GM19043 (cell line): ENCODE measurements around the gene STIP1.

Experiments used
- ATAC-seq: cut with Tn5 transposase; IDR thresholded peaks from one replicate; pipeline ENCODE4 v1.9.1; 2021; ENCODE audit warnings: low read depth; ENCODE audit not compliant: unreplicated experiment

STIP1 gene

DNA sequence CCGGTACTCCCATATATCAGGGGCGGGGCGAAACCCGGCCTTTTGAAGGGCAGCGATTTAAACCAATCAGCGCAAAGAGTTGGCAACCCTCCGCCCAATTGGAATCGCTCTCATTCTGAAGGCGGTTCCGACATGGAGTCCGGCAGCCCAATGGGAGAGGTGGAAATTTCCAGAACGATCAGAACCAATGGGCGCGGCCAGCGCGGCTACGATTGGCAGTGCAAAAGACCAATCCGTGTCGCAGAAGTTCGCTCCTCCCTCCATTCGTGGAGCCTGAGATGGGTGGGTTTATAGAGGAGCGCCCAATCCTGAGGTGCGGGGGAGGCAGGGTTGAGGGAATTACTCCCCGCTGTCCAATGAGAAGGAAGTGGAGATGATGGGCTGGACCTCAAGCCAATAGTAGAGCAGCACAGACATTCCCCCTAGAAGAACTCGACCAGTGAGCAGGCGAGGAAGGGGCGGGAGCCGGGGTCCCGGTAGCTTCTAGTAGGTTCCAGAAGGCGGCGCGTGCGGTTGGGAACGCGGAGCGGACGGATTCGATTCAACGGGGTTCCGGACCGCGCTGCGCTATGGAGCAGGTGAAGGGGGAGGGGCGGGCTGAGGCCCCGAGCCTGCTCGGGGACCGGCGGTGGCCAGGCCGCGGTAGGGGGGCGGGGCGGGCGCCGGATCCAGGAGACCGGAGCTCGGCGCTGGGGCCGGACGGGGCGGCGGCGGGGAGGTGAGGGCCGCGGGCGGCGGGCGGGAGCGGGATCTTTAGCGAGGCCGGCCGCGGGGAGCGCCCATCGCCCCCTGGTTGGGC, at the start of gene STIP1:
STIP1 (plus strand) TSS at position 479 of the 799 bp plus-strand sequence; CDS start at position 570, 91 bp downstream.
- ATAC-seq = peak; percentile 86

DNA sequence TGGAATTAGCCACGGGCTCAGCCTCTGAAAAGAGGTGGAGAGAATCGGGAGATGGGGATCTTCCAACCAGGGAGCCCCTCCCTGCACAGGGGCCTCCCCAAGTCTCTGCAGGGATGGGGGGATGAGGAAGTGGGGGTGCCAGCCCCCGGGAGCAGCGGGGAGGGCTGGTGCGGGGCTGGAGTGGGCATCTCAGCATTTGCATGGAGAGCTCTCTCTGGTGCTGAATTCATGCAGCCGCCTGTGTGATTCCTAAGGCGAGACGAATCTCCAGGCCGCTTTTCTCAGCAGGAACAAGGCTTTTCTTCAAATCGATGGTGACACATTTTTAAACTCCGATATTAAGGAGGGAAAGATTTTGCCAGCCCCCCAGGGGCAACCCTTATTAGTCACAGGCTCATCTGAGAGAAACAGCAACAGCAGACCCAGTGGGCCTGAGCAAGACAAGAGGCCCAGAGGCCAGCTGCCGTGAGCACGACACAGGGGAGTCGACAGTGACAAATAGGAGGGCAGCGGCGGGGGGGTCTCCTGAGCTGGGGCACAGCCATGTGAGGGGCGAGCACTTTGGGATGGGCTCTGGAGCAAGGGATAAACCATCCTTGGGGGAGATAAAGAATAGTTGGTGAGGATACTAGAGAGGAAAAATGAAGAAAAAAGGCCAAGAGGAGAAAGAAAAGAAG, 49.1 kb upstream of the STIP1 start:
- no peak for ATAC-seq

DNA sequence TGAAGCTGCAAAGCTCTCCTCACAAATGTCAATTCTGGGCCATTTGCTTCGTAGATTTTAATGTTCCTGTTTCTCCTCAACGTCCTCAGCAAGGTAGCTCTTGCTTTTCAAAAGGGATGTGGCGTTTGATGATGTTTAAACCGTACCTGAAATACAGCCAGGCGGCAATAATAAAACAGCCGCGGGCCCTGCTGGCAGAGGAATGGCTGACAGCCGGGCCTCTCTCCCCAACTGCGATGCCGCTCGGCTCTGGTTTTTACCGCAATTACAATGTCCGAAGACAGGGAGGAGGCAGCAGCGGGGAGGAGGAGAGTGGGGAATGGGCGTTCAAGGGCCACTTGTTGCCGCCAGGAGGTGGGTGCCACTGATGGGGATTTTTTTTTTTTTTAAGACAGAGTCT, 47.6 kb upstream of the STIP1 start:
- no peak for ATAC-seq

DNA sequence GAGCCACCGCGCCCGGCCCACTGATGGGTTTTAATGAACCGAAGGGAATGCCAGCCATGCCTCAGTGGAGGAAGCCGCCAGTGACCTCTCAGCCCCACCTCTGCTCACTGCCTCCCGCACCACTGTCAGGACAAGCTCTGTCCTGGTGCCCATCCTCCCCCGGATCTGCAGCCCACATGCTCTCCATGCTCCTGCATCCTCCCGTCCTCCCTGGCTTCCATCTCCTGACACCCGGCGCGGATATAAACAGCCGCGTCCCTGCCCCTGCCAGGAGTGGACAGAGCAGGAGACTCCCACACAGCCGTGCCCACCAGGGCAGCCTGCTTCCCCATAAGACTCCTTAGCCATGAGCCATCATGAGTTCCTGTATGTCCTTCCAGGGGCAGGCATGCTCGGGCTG, 46.9 kb upstream of the STIP1 start:
- ATAC-seq = no peak

DNA sequence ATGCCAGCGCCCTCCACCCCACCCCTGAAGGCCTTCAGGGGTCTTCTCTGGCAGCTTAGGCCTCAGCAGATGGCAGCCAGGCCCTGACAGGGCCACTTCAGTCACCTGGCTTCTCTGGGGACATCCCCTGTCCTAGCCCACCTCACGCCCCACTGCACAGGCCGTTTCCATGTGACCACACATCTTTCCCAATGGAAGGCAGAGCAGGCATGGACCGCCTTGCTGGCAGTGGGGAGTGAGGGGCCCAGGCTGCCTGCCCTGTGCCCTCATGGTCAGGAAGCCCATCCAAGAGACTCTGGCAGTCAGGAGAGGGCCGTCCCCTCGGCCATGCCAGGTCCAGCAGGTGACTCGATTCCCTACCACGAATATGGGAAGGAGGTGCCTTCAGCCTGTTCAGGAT, 45.9 kb upstream of the STIP1 start:
- ATAC-seq = no peak

DNA sequence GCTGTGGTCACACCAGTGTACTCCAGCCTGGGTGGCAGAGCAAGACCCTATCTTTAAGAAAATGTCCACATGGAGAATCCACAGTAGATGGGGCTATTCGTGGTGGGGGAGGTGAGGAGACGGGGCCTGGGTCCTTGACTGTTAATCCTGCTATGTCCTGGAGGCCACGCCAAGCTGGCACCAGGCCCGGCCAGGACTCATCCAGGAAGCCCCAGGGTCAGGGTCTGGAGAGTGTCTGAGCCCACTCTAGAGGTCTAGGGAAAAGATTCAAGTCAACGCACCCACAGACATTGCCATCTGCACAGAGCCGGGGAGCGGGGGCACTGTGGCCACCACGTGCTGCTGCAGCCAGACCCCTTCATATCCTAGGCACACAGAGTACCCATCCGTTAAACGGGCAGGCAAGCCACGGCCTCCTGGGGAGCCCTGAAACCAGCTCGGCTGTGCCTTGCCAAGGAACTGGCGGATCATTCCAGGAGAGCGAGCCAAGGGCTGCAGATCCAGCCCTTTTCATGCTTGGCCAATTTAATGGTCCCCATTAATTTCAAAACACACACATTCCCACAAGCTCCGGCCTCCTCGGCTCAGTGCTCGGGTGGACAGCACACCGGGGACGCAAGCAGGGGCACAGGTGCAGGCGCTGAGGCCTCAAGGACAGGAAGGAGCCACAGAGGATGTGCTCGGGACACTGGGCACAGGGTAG, 44.7 kb upstream of the STIP1 start:
- no peak for ATAC-seq

DNA sequence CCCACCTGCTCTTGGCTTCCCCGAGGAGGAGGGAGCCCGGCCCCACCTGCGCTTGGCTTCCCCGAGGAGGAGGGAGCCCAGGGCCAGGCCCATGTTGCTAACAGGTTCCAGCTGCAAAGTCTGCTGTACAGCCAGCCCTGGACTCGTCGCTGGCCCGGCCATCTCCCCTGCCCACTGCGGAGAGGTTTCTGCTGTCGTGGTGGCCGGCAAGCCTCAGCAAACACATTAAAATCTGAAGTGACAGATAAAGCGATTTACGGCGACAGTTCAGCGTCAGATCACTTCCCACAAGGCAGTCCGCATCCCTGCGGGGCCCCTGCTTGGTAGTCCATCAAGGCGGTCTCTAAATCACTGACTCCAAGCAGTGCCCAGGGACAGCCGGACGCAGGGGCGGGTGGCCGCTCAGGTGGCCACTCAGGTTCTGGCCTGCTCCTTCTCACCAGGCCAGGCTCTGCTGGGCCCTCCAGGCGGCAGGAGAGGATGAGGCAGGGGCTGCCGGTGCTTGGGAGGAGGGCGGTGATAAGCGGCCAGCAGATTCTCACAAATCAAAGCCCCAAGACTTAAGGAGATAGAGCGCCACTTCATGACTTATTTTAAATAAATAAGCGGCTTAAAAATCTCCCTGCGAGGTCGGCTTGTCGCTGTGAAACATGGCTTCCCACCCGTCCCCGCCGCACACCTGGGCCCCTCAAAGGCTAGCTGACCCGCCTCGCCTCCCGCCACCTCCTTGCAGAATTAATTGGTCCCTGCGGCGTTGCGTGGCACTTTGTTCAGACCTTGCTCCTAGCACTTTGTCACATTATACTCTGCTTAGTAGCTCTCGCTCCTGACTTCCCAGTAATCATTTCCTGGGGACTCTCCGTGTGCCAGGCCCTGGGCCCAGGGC, 41.1 kb upstream of the STIP1 start:
- ATAC-seq = no peak

DNA sequence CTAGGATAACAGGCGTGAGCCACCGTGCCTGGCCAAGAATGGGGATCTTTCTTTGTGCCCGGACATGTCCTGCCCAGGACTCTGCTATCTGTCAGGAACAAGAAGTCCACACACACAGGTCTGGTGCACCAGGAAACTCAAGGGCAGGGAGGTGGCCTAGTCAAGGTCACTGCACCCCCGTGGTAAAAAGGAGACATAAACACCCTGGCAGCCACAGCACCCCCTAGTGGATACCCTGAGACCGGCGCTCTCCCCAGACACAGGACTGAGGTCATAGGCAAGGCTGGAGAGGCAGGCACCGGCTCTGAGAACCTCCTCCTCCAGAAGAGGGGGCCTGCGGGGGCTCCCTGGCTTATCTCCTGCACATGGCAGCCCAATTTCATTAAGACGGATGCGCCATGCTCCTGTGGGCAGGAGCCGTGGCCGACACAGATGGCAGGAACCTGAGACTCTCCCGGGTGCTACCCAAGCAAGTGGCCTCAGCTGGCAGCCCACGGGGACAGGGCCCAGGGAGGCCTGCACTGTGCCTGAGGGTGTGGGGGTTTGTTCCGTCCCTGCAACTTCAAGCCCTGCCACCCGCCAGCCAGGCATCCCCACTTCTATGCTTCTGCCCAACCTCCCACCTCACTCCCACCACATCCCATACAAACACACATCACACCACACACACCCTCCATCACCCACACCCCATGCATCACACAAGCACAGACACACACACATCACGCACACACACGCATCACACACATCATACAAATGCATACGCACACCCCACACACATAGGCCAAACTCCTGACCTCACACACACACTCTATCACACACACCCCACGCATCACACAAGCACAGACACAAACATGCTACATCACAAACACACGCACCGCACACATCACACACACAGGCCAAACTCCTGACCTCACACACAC, 39.7 kb upstream of the STIP1 start:
- no peak for ATAC-seq

DNA sequence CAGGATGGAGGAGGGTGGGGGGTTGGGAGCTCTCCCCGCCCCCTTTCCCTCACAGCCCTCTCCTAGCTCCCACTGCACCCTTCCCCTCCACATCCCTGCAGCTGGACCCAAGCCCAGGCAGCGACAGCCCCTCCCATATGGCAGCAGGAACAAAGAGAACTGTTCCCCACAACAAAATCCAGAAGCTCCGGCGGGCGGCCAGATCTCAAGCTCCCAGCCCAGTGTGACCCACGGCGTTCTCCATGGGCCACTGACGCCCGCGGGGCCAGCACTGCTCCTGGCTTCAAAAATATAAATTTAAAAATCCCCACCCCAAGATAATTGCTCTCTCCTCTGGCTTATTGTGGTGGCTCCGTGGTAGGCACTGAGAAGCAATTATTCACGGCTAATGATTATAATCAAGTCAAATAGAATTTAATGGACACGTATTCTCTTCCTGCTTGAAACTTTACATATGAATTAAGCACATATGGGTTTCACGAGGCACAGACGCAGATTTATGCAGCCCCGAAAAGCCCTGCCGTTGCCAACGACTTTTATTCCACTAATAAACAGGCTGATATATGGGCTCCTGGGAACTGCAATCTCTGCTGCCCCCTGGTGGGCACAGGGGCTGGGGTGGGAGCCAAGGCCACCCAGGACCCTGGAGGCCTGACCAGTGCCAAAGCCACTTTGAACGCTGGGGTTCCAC, 37.6 kb upstream of the STIP1 start:
- no peak for ATAC-seq

DNA sequence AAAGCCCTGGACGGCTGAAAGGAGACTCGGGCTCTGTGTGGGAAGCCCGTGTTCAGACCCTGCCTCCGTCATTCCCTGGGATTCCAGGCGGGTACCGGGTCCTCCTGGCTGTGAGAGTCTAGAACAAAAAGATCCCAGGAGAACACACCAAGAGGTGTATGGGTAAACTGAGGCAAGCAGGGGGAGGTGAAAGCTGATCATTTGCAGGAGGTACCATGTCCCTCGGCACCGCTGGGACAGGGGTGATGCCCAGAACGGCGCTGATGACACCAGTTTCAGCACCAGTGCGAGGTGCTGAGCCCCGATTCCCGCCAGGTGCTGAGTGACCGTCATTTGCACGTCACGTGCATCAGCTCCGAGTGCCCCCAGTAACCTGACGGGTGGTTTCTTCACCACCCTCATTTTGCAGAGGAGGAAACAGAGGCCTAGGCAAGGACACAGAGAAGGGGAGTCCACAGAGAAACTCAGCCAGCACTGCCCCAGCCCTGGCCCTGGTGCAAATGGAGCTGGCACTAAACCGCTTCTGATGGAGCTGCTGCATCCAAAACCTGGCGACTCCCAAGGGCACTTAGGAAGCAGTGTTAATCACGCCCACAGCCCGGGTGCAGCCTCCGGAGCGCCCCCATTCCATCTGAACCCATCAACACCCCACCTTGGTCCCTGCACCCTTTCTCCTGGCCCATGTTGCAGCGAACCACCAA, 36.9 kb upstream of the STIP1 start:
- ATAC-seq = no peak

DNA sequence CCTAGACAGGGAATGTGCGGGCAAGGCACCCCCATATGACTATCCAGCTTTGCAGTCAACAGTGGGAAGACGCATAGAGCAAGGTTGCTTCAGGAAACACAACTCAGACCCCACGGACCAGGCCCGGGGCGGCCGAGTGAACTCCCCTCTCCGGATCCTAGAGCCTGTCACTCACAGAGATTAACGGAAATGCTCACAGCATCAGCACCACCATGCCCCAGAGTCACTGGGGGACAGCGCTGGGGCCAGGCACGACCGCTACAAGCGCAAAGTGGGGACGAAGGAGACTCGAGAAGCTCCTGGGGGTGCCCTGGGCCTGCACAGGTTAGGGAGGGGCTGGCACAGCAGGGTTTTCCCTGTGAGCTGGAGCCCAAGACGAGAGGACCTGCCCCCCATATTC, 35.9 kb upstream of the STIP1 start:
- no peak for ATAC-seq

DNA sequence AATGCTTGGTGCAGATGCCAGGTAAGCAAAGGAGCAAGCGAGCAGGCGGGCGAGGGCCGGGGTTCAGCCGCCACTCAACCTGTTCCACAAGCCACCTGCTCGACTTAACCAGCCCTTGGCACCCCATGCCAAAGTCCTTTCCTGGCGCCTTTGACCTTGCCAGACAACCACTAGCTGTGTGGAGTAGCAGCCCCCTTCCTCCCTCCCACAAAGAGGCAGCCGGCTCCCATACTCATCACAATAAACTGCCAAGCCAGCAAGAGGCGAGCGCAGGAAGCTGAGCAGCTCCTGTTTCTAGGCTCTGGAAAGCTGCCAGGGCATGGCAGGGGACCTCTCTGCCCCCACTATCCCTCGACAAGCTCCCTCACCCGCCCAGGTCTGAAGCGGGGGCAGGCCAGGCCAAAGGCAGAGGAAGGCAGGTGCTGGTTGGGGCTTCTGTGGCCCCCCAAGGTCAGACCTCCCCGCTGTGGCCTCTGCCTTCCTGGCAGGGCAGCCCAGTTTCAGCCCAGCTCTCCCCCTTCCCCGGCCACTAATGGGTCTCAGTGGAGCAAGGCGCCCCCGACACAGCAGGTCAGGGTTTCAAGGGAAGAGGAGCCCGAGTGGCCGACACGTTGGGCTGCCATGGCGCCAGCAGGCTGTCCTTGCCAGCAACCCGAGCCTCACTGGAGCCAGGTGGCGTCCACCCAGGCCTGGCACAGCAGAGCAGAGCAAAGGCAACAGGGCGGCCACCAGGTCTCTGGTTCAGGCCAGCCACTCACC, 35.3 kb upstream of the STIP1 start:
- no peak for ATAC-seq

DNA sequence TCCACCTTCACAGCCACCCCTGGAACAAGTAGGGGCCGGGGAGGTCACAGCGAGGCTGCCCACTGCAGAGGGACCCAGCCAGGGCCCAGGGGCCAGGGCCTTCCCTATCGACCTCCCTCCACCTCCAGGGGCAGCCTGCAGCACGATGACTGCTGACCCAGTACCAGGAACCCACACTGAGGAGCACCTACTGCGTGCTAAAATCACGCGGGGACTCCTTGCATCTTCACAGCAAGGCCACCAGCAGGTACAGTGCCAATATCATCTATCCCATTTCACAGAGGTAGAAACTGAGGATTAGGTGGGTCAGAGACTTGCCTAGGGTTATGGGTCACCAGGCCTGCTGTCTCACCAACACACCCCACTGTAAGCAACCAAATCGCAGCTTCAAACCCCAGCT, 34.6 kb upstream of the STIP1 start:
- no peak for ATAC-seq

DNA sequence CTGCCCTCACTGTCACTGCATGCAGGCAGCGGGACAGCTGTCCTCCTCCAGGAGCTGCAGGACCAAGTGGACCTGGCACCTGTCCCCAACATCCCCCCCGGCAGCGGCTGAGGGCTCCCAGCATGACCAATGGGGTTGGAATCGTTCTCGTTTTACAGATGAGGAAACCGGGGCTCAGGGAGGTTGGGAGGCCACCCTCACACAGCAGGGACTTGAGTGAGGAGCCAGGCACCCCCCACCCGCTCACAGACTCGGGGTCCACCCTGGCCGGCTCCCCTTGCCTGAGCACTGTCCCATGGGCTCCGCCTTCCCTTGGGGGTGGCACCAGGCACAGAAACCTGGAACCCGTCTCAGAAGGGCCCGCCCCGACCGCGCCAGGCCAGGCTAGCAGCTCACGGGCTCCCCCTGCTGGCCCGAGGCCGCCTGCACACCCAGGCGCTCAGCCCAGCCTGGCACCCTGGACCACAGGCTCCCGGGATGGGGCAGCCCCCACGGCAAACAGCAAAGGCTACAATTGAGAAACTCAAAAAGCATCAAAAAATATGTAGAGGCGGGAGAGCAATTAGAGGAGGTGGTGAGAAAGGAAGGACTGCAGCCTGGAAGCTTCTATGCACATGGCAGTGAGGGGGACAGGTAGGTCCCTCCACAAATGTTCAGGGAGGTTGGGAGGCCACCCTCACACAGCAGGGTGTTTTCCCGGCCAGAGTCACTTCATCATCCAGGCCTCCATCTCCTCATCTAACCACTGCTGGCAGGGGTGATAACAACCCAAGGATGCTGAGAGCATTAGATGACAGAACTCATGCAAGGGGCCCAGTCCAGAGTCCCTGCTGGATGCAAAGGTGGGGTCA, 32.9 kb upstream of the STIP1 start:
- no peak for ATAC-seq

DNA sequence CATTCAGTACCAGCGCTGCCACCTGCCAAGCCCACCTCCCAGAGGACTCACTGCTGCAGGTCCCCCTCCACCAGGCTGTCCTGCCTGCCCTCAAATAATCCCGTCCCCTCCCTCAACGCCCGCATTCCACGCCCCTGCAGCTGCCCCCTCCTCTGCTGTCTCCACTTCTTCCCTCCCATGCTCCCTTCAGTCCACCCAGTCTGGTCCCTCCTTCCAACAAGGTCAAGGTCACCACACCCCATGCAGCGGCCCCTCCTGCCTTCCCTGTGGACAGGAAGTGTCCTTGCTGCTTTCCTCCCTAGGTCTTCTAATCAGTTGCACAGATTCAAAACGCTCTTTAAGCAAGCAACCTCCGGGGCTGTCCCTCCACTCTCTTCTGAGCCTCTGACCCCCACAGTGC, 32.2 kb upstream of the STIP1 start:
- no peak for ATAC-seq

DNA sequence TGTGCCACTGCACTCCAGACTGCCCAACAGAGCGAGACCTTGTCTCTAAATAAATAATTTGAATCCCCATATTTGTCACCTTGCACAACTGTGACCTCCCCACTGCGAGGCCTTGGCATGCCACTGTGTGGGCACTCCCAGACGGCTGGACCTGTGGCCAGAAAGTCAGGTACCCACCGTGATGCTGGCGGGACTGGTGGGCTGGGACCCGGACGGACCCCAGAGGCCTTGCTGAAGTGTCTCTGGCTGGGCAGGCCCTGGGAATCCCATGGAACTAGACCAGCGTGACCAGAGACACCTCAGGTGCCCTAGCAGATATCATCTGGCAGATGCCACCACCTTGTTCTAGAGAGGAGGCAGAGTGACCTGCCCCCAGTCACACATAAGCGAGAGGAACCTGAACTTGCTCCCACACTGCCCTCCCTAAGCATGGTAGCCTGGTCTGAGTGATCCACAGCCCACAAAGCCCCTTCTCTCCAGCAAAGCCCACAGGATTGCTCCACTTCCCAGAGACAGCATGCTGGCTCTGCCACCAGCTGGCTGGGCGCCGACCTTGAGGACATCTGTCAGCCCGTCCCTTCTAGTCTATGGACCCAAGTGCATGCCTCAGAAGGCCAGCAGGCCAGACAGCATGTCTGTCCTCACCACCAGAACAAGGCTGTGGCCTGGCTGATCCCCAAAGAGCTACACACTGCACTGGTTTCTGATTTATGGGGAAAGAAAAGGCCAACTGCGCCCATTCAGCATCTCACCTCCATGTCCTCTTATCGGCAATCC, 29.5 kb upstream of the STIP1 start:
- ATAC-seq = no peak
